Erythroblast (primary cell): Measurements from ENCODE around the gene GGT6.

Experiments
- GATA1 ChIP-seq: IDR thresholded peaks from 2 replicates; pipeline ENCODE4 v1.6.1; 2011; ENCODE audit warnings: low read depth, mild to moderate bottlenecking, control low read depth, low read length, moderate library complexity
- POLR2A ChIP-seq: IDR thresholded peaks from 2 replicates; pipeline ENCODE4 v1.6.1; 2011; ENCODE audit warnings: mild to moderate bottlenecking, low read length

DNA sequence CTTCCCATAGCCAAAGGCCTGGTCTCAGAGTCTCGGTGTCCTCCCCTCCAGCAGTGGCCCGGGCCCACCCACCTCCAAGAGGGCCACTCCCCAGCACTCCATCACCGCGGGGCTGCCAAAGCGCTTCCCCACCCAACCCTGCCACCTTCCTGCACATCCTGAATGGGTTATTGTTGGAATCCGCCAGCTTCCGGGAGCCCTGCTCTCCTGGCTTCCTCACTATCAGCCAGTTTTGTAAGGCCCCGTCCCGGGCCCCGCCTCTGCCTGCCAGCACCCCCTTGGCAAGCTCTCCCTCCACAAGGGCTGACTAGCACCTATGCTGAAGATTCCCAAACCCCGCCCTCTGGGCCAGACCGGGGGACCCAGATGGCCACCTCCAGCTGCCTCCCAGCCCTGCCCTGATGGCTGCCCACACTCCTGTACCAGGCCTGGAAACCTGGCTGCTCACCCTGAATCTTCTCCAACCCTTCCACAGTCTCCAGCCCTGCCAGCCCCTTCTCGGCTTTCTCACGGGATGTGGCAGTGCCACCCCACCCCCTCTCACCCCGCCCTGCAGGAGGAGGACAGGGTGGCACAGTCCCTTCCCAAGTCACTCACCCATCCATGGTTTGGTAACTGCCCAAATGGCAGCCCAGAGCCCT lies 19.6 kb downstream of the GGT6 start:
- no peak for TF ChIP-seq POLR2A
- TF ChIP-seq GATA1 = no peak
